ENCODE results near the gene ASXL2.

ASXL2 gene

DNA sequence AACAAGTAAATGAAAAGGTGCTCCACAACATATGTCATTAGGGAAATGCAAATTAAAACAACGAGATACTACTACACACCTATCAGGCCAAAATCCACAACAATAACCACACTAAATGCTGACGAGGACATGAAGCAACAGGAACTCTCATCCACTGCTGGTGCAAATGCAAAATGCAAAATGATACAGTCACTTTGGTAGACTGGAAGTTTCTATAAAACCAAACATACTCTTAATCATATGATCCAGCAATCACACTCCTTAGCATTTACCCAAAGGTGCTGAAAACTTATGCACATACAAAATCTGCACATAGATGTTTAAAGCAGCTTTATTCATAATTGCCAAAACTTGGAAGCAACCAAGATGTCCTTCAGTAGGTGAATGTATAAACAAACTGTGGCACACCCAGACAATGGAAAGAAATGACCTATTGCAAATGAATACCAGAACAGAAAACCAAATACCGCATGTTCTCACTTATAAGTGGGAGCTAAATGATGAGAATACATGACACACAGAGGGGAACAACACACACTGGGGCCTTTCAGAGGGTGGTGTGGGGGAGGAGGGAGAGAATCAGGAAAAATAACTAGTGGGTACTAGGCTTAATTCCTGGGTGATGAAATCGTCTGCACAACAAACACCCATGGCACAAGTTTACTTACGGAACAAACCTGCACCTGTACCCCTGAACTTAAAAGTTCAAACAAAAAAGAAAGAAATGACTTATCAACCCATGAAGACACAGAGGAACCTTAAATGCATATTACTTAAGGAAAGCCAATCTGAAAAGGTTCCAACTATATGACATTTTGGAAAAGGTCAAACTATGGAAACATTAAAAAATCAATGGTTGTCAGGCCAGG lies 80.4 kb downstream of the ASXL2 start:
- DNase-seq, result no peak

DNA sequence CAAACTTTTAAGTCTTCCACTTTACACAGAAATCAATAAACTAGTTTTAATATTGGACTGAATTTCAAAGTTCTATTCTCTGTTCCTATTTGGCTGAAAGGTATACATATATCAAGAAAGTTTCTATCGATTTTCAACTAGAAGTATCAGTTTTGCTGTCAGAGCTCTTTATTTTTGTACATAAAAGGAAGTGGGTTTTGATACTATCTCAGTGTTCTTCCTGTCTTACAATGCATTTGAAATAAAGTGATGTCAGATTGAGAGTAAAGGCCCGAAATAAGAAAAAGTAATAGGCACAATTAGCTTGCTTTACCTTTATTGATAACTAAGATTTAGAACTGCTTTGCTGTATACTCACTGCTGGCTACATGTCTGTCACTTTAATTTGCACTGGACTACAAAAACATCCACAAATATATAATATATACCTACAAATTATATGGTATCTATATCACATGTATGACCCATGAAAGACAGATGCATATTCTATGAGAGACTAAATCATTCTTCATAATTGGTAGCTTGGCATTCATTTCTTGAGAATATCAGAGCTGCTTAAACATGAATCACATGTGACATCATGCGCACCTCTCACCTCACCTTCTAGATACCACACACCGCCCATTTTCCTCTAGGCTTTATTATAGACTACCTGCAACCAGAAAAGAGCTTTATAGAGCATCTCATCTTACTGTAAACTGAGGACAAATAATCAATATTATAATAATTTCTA lies 83.6 kb downstream of the ASXL2 start:
- DNase-seq, result no peak

DNA sequence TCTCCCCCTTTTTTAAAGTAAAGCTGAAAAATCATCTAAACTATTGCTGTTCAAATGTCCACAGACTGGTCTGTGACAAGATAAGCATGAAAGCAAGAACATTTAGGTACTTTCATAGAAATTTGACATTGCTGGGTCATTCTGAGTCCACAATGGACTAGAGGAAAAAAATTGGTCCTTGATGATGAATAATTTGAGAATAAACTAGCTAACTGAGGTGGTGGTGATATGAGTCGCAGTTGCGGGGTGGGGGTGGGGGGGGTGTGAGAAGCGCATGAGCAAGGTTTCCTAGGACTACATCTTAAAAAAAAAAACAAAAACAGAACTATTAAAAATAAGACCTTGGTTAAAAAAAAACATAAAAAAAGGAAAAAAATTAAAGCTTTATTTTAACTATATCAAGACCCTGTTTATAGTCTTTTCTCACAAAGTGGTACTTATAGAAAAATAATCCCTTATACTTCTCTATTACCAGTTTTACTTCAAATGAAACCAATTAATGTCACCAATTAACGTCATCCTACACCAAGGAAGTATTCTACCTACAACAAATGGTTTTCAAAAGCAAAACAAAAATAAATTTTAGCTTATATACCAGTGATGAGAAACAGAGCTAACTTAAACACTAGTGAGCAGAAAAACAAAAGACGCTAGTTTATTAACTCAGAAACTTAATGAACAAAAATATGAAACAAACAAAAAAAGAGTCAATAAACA lies 88.1 kb downstream of the ASXL2 start:
- DNase-seq, result no peak

DNA sequence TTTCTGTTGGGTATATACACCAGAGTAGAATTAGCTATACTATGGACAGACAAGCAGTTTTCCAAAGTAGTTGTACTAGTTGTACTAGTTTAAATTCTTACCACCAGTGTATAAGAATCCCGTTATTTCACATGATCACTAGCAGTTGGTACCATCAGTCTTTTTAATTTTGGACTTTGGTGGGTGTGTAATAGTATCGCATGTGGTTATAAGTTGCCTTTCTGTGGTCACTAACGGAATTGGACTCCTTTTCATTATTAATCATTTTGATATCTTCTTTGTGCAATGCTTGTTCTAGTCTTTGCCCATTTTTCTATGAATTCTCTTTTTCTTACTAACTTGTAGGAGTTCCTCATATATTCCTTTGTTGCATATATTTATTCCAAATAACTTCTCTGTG lies 89.8 kb downstream of the ASXL2 start:
- DNase-seq, result no peak

DNA sequence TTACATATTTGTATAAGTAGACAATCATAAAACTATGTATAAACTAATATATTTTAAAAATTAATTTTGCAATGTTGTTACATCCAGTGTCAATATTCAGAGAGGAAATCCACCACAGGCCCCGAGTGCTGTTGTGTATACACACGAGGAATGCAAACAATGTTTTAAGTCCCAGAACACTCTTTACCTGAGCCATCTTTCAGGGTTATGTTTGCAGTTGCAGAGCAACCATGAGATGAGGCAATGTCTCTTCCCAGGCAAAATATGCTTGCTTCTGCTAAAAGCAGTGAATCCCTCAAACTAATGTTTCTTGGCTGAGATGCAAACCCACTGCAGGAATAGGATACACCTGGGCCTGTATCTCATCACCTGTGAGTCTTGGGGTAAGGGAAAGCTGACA lies 91.3 kb downstream of the ASXL2 start:
- DNase-seq, result no peak

DNA sequence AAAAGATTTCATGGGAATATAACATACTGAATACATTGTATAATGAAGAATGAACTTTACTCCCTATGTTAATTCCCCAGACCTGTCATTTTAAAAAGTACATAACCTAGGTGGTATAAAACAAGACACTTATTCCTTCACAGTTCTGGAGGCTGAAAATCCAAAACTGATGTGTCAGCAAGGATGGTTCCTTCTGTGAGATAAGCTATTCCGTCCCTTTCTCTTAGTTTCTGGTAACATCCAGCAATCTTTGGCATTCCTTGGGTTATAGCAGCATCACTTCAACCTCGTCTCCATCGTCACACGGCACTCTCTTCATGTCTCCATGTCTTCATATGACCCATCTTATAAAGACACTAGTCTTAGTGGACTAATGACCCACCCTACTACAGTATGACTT lies 93.9 kb downstream of the ASXL2 start:
- DNase-seq, result no peak

DNA sequence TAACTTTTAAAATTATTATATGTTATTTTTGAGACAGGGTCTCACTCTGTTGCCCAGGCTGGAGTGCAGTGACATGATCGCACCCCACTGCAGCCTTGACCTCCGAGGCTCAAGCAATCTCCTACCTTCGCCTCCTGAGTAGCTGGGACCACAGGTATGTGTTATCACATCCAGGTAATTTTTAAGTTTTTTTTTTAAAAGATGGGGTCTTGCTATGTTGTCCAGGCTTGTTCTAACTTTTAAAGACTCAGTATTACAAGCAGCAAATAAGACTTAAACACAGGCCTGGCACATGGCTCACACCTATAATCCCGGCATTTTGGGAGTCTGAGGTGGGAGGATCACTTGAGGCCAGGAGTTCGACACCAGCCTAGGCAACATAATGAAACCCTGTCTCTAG lies 101.2 kb downstream of the ASXL2 start:
- DNase-seq, result no peak

DNA sequence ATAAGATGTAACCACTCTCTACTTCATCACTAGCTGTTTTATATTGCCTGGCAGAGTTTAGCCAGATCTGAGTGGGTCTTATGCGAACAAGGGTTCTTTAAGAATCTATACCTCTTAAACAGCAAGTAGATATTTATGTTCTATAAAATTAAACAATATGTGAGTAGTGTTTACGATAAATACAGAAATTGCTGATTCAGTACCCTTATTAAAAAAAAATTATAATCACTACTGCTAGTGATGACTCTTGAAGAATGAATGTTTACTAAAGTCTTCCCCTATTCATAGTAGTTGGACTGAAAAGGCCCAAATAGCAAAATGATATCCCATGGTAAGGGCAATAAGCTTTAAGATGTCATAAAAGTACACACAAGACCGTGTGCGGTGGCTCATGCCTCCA lies 106.2 kb downstream of the ASXL2 start:
- DNase-seq, result no peak

DNA sequence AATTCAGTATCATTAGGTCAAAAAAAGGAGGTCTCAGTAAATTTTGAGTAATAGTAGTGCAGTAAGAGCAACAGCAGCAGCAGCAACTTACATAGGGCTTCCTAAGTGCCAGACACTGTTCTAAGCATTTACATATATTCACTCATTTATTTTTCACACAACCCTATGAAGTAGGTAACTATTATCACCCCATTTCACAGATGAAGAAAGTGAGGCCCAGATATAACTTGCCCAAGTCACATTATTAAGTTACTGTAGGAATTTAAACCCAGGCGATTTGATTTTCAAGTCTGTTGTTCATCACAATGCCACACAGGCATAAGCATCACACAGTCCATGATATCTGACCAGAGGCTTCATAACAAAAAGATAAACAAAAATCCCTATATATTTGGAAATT lies 114.7 kb downstream of the ASXL2 start:
- DNase-seq, result no peak

DNA sequence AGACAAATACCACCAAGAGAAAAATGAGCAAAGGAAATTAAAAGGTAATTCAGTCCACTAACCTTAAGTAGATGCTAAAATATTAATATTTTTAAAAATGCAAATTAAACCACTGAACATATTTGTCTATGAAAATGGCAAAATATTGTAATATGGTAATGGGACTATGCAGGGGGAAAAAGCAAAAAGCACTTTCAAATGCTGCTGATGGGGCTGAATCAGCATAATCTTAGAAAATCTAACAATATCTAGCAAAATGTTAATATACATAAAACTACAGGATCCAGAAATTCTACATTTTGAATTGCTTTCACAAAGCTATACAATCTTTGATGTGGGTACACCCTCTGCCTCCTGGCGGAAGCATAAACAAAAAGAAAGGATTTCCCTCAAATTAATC lies 118.0 kb downstream of the ASXL2 start:
- DNase-seq, result no peak

DNA sequence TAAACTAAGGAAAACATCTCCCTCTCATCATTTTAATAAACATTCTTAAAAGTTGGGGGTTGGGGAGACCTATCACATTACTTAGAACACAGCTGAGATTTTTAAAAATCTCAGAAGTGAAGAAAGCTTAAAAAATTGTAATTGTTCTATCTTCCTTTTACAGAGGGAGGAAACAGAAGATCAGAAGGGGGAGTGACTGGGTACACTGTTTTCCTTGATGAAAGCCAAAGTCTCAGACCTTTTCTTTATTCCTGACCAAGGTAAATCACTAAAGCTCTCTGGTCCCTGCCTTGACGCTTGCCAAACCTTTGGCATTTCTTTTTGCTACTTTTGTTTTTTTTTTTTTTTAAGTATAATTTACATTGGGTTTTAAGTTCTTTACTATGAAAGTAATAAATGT lies 119.9 kb downstream of the ASXL2 start:
- no peak for DNase-seq

DNA sequence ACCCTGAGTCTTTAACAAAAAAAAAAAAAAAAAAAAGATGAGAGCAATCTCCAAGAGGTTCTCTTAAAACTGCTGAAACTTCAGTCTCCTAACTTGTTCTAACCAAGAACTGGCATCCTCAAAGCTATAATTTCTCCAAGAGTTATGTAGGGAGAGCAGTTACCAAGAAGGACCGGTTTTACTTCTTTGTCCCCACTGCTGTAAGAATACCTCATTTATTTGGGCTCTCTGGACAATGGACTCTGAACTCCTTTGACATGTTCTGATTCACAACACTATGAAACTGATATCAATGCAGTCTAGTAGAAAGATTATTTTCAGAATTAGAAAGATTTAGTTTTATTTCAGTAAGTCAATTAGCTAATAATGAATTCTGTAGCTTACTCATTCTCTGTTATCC lies 120.4 kb downstream of the ASXL2 start:
- no peak for DNase-seq

DNA sequence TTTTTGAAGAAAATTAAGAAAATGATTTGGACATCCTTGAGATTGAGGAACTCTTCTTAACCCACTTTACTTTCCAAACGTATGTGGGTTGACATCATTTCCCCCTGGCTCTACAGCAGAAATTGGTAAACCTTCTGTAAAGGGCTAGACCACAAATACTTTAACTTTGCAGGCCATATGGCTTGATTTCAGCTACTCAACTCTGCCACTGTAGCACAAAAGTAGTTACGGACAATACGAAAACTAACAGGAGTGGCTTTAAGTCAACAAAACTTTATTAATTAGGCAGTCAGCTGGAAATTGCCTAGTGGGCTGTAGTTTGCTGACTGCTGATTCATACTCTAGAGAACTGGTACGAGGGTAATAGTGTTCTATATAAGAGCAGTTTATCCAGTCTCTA lies 121.8 kb downstream of the ASXL2 start:
- DNase-seq, result no peak

DNA sequence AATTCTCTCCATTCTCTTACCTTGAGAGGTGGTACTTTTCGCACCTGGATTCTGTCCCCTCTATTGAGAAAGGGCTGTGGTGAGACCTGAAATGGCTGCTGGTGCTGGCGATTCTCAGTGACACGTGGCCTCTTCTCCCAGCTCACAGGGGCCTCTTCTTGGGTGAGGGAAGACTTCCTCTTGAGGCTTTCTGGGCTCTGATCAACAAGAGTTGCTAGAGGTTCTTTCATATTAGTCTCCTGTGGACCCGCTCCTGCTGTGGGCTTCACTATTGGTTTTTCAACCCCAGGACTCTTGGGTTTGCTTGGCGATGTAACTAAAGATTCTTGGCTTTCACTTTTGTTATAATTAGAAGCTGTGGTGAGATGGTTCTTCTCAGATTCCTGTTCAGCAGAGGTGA lies 128.6 kb downstream of the ASXL2 start:
- DNase-seq, result no peak

DNA sequence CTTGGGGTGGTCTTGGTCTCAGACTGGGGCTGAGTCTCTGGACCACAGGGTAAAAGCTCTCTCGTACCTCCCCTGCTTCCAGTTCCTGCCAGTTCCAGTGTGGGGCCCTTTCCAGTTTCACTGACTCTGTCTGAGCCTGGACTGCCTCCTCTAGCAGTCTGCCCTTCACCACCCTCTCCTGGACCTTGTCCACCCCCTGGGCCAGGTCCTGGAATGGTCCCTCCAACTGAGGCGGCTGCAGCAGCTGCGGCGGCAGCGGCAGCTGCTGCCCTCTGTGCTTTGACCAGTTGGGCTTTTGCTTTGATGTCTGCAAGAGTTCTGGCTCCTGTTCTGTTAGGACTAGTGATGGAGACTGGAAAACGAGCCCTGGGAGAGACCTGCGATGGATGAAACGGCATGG lies 134.2 kb downstream of the ASXL2 start:
- no peak for DNase-seq

DNA sequence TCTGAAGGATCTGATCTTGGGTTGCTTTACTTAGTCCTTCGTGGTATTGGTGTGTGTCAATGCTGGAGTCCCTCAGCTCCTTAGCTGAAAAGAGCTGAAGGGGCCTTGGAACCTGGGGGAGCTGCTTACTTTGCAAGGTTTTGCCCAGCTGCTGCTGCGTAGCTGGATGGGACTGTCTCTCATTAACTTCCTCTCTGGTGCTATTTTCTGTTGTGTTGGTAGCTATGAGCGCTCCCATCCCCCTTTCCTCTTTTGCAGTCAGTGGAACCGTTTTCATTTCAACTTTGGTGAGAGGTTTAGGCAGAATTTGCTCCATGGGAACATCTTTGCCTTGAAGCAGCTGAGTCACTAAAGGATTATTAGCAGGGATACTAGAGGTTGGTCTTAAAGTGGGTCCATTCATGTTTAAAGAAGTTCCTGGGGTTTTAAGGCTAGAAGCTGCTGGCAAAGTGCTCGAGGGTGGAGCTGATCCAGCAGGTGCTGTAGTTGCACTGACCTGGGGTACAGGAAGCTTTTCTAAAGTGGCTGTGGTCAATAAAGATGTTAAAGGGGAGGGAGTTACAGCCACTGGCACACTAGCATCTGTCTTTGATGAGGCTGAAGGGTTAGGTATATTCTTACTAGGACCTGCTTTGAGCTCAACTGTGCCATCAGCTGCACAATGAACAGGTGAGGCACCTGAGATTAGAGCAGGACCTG lies 135.0 kb downstream of the ASXL2 start:
- DNase-seq, result no peak

DNA sequence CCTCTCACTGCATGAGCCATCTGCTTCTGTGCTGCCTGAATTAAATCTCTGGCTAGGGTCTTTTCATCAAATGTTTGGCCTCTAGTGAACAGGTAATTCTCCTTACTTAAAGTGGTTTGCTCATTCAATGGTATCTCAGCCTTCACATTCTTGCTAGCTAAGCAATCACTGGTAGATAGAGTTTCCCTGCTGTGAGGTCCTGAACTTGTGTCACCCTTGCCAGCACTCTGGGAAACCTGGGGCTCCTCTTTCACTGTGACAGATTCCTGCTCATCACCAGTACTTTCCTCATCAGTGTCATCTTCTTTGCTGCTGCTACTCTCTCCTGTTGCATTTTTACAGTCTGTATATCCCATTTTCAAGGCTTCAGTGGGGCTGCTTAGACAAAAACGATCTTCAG lies 135.8 kb downstream of the ASXL2 start:
- DNase-seq, result no peak

DNA sequence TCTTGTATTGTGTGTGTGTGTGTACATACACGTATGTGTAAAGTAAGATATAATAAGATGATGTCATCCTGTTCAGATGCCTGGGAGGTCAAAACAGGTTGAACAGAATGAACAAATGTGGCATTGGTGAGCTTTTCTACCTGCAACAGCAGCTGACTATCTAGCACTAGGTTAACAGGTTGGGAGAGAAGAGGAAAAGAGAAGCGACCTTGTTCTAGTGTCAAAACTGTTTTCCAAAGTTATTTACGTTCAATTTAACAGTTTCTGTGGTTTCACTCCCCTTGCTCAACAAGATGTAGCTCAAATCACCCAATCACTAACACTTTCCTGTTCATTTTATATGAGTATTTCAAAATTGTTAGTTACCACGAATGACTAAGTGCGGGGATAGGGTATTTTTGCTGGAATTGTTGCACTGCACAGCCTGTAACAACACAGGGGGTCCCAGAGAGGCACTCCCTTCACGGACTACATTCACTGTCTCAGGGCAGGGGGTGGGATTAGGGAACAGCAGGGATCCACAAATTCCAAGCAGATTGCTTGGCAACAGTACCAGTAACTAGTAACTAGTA lies 137.4 kb downstream of the ASXL2 start:
- no peak for DNase-seq

DNA sequence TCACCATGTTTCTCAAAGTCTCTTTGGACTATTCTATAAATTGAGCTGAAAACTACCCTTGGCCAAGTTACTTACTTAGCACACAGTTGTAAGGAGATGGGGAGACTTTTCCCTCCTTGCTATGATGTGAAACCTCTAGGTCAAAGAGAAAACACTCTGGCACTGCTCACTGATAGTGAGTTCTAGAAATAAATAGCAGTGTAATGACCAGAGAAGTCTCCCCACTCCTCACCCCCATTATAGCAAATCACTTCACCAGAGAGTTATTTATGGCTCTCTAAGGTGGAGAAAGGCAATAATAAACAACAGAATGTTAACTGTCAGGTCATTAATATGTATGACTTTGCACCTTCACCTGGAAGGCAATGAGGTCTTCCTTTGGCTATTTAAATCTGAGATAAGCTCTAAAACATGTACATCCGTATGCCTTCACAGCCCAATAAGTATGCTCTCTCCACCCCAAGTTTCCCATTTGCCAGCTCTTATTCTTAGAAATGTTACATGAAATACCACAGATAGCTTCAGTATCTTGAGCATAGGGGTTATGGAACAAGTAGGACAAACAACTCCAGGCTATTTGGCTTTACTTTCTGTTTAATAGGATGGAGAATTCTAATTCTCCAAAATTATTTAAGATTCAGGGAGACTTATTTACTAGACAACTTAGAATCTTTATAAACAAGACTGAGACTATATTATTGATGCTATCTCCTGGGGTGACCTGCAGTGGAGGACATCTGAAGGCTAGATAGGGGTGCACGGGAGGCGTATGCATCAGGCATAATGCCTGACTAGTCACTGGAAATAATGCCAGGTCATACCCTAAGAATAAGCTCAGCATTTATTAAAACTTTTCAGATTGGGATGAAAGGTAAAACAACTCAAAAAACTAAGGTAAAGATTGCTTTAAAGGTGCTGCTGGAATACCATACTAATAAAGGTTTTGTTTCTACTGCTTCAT lies 139.6 kb downstream of the ASXL2 start:
- no peak for DNase-seq

DNA sequence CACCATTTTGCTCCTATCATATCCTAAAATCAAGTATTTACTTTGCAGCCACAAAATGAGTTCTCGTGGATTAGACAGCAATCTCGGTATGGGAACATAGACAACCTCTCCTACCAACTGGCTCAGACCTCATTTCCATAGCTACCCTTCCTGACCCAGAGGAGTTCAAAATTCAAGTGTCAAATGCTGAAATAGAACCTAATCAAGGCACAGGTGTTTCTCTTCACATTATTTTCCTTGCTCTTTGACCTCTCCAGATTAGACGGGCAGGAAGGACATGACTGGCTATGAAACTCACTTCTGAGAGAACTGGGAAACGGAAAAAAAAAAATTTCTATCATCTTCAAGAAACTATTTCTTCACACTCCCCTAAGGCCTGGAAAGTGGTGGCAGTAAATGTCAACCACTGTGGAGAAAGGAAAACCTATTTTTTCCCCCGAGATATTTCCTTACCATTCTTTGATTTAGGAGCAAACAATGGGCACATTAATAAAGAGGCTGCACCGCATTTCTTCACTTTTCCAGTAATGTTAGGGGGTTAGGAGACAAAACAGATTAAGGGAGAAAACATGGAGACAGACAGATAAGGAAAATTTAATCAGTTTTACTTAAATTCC lies 141.3 kb downstream of the ASXL2 start:
- DNase-seq, result no peak

DNA sequence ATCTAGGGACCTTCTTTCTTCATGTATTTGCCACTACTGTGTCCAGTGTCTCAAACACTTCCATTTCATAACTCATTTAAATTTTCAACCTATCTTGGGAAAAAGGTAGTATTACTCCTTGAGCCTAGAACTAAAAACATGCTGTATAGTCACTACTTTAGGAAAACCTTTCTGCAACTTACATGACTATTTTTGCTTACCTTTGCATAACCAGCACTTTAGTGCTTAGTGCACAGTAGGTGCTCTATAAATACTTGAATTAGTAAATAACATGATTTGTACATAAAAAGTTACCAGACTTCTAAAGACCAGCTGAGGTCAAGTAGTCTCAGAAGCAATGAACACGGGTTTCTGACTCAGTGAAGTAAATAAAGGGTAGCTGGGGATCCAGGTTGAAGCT lies 142.5 kb downstream of the ASXL2 start:
- DNase-seq, result no peak

Data from NCI-H226 (cell line).